Stimulated activated CD4-positive, alpha-beta T cell treated with anti-CD3 and anti-CD28 coated beads, TNF-alpha, amount 100 ng/mL, for 4 hours (primary cell): ENCODE measurements around the gene OR2K2.
"Not testable (repeated sequence)": the region's sequence is repeated elsewhere in the genome, so short reads cannot be mapped to it uniquely, and the experiment has no call there.

Experiments
- DNase-seq, 3 experiments: peaks; one replicate each; pipeline ENCODE4 v3.0.0-alpha.2; 2020; ENCODE audit warnings: low read depth in 3 of 3

The OR2K2 gene, protein sequence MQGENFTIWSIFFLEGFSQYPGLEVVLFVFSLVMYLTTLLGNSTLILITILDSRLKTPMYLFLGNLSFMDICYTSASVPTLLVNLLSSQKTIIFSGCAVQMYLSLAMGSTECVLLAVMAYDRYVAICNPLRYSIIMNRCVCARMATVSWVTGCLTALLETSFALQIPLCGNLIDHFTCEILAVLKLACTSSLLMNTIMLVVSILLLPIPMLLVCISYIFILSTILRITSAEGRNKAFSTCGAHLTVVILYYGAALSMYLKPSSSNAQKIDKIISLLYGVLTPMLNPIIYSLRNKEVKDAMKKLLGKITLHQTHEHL

DNA sequence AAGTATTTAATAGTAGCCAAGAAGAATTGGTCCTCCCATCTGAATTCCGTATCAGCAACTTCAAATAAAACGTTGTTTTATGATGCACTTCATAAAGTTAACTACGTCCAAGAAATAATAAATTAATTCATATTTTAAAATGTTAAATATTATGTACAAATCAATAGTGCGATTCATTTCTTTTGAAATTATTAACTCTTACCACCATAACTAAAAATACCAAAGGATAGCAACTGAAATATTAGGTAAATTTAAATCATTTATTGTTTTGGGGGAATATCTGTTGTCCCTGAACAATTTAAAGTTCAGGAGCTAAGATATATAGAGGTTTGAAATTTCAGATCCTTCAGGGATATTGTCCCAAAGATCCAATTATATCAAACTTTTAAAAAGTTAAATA lies at the start of gene OR2K2:
OR2K2 (minus strand) TSS at position 101 of the 400 bp plus-strand sequence. CDS start 1,791 bp downstream, outside the sequence.
- no peak for DNase-seq

- DNase-seq = no peak
Observed at GRCh38 chr9:111375817-111376564, 46.0 kb upstream of the OR2K2 start.

GRCh38 chr9:111375062-111375461 lies 45.0 kb upstream of the OR2K2 start:
- DNase-seq = no peak

DNA sequence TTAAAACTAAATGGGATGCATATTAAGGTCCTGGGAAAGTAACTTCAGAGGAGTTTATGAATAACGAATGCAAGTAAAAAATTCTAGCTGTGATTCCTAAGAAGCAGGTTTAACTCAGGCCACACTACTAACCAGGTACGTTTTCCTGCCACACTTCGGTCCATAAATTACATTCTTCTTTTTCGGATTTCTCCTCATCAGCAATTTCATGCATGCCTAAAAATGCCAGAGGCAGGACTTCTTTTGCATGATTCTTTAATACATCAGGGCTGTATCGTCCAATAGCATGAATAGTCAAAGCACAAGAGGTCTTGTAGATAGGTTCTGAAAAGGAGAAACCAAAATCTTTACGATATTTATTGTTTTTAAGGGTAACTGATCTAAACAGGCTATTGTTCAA lies 42.3 kb upstream of the OR2K2 start:
- no peak for DNase-seq

DNA sequence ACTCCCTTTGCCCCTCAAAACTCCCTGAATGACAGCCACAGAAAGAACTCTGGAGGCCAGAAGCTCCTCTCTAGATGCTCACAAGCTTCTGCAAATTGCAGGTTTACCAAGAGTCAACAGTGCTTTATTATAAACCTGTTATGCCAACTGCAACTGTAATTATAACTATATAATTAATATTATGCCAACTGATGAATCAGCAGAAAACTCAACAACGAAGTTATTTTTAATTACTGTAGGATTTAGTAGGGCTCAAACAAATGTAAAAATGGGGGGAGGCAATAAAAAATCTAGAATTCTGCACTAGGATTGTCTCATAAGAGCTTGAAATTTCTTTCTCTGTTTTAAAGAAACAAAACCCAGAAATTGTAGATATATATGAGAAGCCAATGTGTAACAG lies 37.0 kb upstream of the OR2K2 start:
- no peak for DNase-seq

DNA sequence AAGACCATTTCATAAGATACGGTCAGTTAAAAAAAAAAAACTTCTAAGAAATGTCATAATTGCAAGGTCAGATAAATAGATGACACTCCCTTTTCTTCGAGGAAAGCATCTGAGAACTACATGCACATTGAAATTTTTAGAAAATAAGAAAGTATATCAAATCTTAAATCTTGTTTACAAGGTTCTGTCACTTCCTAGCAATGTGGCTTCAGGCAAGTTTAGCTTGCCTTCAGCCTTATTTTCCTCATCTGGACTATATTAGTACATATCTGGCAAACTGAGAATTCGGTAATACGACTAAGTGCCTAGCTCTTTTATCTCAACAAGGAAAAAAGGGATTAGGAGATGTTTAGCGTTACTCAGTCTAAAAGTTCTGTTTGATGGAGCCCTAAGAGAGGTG lies 32.5 kb upstream of the OR2K2 start:
- DNase-seq = no peak

GRCh38 chr9:111360881-111361280 lies 30.9 kb upstream of the OR2K2 start:
- no peak for DNase-seq

GRCh38 chr9:111356481-111357244 lies 26.6 kb upstream of the OR2K2 start:
- DNase-seq = no peak

DNA sequence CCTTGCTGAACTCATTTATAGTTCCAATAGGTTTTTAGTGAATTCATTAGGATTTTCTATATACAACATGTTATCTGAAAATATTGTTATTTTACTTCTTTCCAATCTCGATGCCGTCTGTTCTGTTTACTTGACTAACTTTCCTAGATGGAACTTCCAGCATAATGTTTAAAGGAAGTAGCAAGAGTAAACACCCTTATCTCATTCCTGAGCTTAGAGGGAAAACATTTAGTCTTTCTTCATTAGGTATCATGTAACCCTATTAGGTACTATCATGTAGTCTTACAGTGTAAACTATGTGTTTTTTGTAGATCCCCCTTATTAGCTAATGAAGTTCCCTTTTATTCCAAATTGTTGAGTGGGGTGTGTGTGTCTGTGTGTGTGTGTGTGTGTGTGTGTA lies 22.5 kb upstream of the OR2K2 start:
- DNase-seq = no peak

- DNase-seq = no peak
Observed at GRCh38 chr9:111350556-111350955, 20.5 kb upstream of the OR2K2 start.

GRCh38 chr9:111349766-111350165 lies 19.7 kb upstream of the OR2K2 start:
- DNase-seq = no peak

DNA sequence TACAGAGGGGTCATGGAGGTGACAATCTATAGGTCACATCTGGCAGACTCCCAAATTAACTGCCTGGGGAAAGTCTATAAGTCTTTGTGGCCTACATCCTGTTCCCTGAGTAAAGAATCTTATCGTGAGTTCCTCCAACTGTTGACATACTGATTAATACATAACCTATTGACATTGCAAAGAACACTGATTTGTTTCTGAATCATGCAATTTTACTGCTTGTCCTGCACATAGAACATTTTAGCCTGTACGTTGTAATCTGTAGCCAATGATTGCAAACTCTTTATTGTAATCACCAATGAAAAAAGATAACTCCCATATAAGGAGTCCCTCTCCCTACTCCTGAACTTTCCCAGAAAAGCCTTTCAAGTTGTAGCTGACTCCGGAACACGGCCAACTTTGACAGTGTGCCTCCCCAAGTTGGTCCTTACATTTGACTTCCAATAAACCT lies 18.8 kb upstream of the OR2K2 start:
- no peak for DNase-seq

GRCh38 chr9:111334318-111334863 lies 4.4 kb upstream of the OR2K2 start:
- DNase-seq = not testable (repeated sequence)

DNA sequence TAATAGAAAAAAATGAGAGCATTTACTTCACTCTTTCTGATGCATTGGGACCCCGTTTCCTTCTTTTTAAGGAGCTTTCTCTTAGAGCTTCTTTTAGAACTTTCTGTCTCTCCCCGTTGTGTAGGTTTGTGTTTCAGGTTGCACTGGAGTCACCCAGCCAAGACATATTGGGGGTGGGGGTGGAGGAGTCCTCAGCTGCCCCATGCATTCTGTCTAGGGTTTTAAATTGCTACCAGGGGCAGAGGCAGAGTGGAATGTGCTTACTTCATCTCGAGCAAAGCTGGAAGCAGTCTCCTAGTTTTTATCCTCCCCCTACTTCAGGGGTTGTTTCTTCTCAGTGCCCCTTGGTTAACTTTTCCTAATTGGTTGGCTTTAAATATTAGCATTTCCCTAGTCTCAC lies 9.4 kb downstream of the OR2K2 start:
- no peak for DNase-seq

- no peak for DNase-seq
Observed at GRCh38 chr9:111316796-111317195, 13.2 kb downstream of the OR2K2 start.

DNA sequence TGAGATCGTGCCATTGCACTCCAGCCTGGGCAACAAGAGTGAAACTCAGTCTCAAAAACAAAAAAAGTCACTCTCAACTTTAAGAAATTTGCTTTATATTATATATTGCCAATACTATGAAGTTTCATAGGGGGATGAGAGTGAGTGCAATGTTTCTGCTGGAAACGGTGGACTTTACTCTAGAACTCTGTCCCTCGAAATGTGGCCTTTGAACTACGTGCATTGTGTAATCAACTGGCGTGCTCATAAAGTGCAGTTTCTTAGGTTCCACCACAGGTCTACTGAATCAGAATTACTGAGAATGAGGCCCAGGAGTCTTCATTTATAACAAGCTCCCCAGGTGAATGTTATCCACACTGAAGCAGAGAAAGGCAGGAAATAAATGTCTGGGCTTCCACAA lies 24.1 kb downstream of the OR2K2 start:
- no peak for DNase-seq

GRCh38 chr9:111304000-111304399 lies 26.0 kb downstream of the OR2K2 start:
- not testable (repeated sequence) for DNase-seq

DNA sequence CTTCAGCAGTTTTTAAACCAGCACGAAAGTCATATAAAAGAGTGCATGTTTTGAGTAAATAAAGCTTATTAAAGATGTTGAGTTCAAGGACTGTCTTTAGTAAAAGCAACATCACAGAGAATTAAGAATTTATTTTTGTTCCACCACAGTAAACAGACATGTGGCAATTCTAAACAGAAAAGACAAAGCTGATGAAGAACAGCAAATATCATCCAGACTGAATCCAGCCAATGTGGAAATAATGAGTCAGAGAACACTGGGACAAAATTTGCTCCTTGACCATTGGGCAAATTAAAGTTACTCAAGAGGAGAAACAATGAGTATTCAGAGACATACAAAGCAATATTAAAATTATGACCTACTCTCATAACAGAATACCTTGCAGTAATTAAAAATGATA lies 28.8 kb downstream of the OR2K2 start:
- DNase-seq = no peak

DNA sequence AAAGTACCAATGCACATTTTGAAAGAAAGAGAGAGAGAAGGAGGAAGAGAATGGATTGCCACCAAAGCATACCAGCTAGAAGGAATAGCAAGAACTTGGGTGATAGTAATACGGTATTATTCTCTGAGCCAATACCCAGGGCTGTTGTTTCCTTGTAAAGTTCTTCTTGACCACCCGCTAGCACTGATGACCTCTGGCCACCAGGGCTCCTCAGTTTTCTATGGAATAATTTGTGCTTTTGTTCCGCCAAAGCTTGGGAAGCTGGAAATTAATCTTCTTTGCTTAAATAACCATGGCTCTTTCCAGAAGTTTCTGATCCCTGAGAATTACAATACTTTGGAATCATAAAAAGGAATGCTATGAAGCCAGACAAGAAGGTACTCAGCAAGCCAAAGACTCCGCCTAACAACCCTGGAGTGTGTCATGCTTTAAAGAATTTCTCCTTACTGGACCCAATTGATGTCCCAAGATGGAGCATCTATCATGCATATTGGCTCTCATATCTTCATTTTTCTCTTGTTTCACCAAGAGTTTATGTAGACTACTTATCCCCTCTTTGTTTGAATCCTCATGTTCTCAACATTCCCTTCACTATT lies 29.8 kb downstream of the OR2K2 start:
- DNase-seq = no peak

GRCh38 chr9:111299599-111299966 lies 30.4 kb downstream of the OR2K2 start:
- not testable (repeated sequence) for DNase-seq

GRCh38 chr9:111298731-111299598 lies 31.1 kb downstream of the OR2K2 start:
- DNase-seq = no peak
